ENCODE data around the gene MBNL1. TPM values are rescaled to one million over a fixed set of nuclear protein-coding genes. Genes with fewer than 3 reads are reported as not detected.
A peak's percentile ranks its signal among the peaks of the same experiment; 100 is the strongest.

The MBNL1 gene
- total RNA-seq, 1 donor from 2014 or later, result 69.4 TPM

DNA sequence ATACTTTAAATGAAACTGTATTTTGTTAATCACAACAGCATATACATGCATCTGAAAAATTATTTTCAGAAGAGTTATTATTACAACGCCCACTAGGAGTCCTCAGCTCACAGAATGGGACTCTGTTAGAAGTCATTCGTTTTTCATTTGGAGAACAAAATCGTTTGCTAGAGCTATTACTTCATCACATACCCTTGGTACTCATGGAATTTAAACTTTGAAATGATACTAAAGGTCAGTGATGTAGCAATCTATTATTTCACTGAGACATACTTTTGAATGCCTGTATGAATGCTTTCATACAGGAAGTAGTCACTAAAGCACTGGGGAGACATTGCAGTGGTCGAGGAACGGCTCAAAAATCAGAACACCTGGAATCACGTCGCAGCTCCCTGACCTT, 198.1 kb downstream of the MBNL1 start:
- DNase-seq (ENCODE audit: extremely low spot score, unreplicated experiment), result no peak
- Mint-ChIP-seq H3K27ac (peak overlapping the region; percentile 50), H3K4me3 (no peak overlapping the region), H3K4me1 (ENCODE audit: unreplicated experiment) (no peaks in the 10 kb centered on the region), H3K9me3 (peaks cover 4% of the 10 kb centered on the region), H3K27me3 (no peaks in the 10 kb centered on the region), H3K36me3 (peaks cover 8% of the 10 kb centered on the region)
- TF ChIP-seq, protein P1, sequence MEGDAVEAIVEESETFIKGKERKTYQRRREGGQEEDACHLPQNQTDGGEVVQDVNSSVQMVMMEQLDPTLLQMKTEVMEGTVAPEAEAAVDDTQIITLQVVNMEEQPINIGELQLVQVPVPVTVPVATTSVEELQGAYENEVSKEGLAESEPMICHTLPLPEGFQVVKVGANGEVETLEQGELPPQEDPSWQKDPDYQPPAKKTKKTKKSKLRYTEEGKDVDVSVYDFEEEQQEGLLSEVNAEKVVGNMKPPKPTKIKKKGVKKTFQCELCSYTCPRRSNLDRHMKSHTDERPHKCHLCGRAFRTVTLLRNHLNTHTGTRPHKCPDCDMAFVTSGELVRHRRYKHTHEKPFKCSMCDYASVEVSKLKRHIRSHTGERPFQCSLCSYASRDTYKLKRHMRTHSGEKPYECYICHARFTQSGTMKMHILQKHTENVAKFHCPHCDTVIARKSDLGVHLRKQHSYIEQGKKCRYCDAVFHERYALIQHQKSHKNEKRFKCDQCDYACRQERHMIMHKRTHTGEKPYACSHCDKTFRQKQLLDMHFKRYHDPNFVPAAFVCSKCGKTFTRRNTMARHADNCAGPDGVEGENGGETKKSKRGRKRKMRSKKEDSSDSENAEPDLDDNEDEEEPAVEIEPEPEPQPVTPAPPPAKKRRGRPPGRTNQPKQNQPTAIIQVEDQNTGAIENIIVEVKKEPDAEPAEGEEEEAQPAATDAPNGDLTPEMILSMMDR (conservative IDR thresholded peaks at IDR 0.05), result peak; percentile 72

DNA sequence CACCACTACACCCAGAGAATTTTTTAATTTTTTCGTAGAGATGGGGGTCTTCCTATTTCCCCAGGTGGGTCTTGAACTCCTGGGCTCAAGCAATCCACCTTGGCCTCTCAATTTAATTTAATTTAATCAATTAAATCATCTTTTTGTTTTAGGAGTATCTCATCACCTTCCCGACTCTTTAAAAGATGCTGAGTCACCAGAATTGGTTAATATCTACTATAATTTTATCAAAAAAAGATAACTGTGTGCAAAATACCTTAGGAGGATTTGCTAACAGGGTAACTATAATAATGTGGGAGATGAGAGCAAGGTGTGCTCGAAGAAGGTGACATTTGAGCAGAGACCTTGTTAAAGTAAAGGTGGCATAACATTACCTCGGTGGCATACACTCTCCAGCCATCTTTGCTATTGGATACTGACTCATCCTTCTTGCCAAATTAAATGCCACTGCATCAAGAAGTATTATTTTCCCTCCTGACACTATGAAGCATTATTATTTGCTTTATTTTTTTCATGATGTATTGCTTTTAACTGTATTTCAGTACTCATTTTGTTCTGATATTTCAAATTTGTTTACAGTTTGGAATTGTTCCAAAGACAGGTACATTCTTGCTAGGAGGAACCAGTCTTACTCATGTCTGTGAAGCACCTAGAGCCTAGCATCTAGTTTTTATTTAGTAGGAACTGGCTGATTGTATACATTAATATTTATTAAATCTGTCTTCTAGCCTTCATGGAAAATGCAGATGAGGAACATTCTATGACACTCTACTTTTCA, 200.7 kb downstream of the MBNL1 start:
- no peak overlapping the region for H3K4me3 Mint-ChIP-seq
- no peaks in the 10 kb centered on the region for H3K4me1 Mint-ChIP-seq (ENCODE audit: unreplicated experiment)
- H3K27me3 Mint-ChIP-seq, result no peaks in the 10 kb centered on the region
- TF ChIP-seq, protein P1 (conservative IDR thresholded peaks at IDR 0.05), result no peak
- DNase-seq (ENCODE audit: extremely low spot score, unreplicated experiment), result no peak
- H3K9me3 Mint-ChIP-seq, result peaks cover 4% of the 10 kb centered on the region
- no peak overlapping the region for H3K27ac Mint-ChIP-seq
- H3K36me3 Mint-ChIP-seq, result peaks cover 8% of the 10 kb centered on the region

DNA sequence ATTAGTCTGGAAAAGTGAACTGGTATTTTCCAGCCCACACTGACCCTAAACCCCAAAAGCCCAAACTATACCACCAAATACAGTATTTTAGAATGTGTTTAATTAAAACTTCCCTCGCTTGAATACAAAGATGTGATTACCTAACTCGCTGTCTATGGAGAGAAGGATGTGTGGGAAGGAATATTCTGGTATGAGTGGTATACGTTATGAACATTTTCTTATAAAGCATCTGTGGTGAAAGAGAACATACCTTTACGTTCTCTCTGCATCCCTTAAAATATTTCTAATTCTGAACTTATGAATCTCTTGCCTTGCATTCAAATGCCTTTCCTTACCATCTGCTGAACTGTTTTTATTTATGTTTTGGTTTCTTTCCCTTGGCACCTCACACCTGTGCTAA, 201.4 kb downstream of the MBNL1 start:
- Mint-ChIP-seq H3K4me3 (no peak overlapping the region), H3K27ac (no peak overlapping the region), H3K36me3 (peaks cover 4% of the 10 kb centered on the region), H3K27me3 (no peaks in the 10 kb centered on the region), H3K9me3 (peaks cover 4% of the 10 kb centered on the region), H3K4me1 (ENCODE audit: unreplicated experiment) (no peaks in the 10 kb centered on the region)
- TF ChIP-seq, protein P1 (conservative IDR thresholded peaks at IDR 0.05), result no peak
- no peak for DNase-seq (ENCODE audit: extremely low spot score, unreplicated experiment)

DNA sequence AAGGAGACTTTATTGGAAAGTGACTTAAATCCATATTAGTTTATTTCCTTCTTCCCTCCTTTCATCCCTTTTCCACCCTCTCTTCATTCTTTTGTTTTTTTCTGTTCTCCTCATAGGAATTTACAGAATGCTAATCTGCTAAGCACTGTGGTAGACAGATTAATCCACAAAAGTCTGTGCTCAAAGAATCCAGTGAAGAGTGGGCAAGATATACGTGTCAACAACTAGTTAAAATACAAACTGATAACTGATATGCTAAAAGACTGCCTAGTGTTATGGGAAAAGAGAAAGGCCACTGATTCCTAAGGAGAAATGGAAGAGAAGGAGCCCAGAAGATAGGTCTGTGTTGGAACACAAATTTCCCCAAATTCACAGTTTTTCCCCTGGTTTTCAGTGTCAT, 202.2 kb downstream of the MBNL1 start:
- H3K4me3 Mint-ChIP-seq, result no peak overlapping the region
- H3K4me1 Mint-ChIP-seq (ENCODE audit: unreplicated experiment), result no peaks in the 10 kb centered on the region
- H3K9me3 Mint-ChIP-seq, result peaks cover 4% of the 10 kb centered on the region
- no peak for DNase-seq (ENCODE audit: extremely low spot score, unreplicated experiment)
- H3K36me3 Mint-ChIP-seq, result peaks cover 4% of the 10 kb centered on the region
- H3K27ac Mint-ChIP-seq, result no peak overlapping the region
- H3K27me3 Mint-ChIP-seq, result no peaks in the 10 kb centered on the region
- TF ChIP-seq, protein P1 (conservative IDR thresholded peaks at IDR 0.05), result no peak

DNA sequence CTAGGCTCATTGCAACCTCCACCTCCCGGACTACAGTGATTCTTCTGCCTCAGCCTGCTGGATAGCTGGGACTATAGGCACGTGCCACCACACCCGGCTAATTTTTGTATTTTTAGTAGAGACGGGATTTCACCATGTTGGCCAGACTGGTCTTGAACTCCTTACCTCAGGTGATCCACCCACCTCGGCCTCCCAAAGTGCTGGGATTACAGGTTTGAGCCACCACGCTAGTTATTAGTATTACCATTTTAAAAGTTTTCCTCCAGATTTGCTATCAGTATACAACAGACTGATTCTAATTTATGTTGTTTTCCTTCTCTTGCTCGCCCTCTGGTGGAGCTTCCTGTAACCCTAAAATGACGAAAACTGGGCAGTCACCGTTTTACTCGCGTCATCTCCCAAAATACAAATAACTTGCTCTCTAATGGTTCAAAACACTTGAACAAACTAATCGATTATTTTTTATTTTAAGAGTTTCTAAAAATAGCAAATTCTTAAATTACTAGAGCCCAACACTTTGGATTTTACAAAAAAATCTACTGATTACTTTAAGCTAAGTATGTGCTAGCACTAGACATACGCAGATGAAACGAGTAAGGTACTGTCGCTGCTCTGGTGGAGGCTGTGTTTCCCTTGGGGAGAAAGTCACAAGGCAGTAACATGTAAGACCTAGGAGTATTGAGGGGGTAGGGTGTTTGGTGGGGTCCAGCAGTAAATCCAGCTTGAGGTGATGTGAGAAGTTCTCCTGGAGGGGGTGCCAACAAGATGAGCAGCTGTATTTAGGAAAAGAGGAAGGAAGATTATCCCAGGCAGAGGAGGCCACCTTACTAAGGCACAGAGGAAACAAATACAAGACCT, 203.3 kb downstream of the MBNL1 start:
- H3K4me3 Mint-ChIP-seq, result no peak overlapping the region
- no peaks in the 10 kb centered on the region for H3K27me3 Mint-ChIP-seq
- H3K4me1 Mint-ChIP-seq (ENCODE audit: unreplicated experiment), result no peaks in the 10 kb centered on the region
- no peak for DNase-seq (ENCODE audit: extremely low spot score, unreplicated experiment)
- peaks cover under 1% of the 10 kb centered on the region for H3K36me3 Mint-ChIP-seq
- TF ChIP-seq, protein P1 (conservative IDR thresholded peaks at IDR 0.05), result peak; percentile 81
- no peak overlapping the region for H3K27ac Mint-ChIP-seq
- peaks cover under 1% of the 10 kb centered on the region for H3K9me3 Mint-ChIP-seq

Data from type B pancreatic cell (in vitro differentiated cells).